GM19240 (cell line): Measurements from ENCODE around the gene TSPAN17.

ENCODE experiments used
- DNase-seq: peaks from one replicate; pipeline ENCODE4 v3.0.0; 2011; ENCODE audit warnings: low spot score; ENCODE audit not compliant: insufficient read length

Gene TSPAN17

GRCh38 chr5:176639981-176640380 lies 7.3 kb upstream of the TSPAN17 start:
- DNase-seq = no peak

- DNase-seq = no peak
These were observed 6.7 kb upstream of the TSPAN17 start for GRCh38 chr5:176640616-176641015.

DNA sequence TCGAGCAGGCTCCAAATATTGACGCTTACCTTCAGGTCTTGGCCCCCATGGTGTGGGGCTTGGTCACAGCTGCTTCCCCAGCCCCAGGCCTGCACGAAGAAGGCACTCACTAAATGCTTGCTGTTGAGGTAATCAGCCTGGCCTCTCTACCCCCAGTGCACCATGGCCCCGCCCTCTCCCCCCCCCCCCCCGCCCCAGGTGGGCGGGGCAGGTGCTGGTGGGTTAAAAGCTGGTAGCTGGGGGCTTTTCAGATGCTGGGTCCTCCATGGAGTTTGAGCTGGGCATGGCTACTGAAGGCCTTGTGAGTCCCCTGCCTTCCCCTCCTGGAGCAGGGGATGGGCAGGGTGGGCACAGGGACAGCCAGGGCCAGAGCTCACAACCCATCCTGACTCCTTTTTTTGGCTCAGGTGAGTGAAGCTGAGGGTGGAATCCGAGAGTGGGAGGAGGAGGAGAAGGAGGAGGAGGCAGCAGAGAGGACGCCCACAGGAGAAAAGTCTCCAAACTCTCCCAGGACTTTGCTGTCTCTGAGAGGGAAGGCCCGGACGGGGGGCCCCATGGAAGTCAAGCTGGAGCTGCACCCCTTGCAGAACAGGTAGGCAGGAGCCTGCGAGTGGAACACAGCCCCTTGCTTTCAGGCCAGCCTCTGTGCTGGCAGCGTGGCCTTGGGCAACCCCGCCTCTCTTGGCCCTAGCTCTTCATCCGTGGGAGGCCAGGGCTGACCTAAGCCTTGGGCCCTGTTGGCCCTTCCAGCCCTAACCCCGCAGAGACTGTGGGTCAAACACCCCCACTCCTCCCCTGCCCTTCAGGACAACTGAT lies 4.4 kb upstream of the TSPAN17 start:
- no peak for DNase-seq

DNA sequence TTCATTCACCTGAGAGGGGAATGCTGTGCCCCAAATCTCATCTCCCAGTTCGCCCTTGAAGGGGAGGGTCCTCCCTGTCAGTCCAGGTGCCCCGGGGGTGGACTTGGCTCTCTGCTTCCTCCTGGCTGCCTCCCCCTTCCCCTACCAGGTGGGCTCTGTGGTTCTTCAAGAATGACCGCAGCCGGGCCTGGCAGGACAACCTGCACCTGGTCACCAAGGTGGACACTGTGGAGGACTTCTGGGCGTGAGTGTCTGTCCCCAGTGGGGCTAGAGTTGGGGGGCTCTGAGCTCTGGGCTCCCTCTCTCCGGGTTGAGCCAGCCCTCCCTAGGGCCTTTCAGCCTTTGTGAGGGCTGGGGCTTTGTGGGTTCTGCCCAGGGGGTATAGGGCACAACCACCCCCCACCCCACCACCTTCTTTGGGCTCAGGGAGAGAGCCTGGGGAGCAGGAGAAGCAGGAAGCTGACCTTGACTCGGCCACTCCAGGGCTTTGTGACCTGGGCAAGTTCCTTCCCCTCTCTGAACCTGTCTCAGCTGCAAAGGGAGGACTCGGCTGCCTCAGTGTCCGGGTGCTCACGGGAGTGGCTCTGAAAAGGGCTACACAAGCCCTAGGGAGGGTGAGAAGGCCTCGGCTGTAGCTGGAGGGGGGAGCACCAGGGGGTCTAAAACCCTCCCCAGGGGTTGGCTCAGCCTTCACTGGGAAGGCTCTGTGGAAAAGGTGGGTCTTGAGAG lies 3.6 kb upstream of the TSPAN17 start:
- no peak for DNase-seq

DNA sequence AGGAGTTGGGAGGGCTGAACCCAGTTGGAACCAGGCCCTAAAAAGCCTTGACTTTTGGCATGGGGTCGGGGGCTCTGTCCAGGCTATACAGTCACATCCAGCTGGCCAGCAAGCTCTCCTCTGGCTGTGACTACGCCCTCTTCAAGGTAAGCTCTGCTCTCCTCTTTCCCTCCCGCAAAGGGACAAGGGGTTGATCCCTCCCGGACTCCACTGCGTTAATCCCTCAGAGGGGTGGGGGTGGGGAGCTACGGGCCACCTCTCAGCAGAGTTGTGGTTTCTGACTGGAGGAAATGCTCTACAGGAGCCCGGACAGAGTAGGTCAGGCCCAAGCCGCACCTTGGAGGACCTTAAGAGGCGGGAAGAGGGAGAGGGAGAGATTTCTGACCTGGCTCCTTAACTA lies 3.0 kb upstream of the TSPAN17 start:
- no peak for DNase-seq

DNA sequence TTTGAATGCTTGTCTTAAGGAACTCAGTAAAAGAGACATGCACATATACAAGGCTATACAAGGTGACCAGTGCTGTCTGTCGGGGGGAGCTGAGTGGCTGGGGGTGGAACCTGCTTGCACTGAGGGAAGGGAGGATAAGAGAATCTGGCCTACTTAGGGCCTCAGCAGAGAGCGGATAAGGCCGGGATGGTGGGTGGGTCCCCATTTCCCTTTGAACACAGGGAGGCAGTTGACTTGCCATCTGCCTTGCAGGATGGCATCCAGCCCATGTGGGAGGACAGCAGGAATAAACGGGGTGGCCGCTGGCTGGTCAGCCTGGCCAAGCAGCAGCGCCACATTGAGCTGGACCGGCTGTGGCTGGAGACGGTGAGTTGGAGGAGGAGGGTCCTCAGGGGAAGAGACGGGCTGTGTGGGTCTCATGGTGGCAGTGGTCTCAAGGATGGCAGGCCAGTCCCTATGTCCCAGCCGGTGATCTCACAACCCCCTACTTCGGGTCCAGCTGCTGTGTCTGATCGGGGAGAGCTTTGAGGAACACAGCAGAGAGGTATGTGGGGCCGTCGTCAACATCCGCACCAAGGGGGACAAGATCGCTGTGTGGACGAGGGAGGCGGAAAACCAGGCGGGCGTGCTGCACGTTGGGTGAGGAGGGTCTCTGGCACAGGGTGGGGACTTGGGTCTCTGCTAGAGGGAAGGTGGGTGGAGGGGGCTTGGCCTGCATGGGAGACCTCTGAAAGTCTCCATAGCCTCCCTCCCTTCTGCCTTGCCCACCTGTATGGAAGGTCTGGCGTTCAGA lies 2.2 kb upstream of the TSPAN17 start:
- no peak for DNase-seq

GRCh38 chr5:176646049-176646706 lies 1.1 kb upstream of the TSPAN17 start:
- DNase-seq = no peak

- DNase-seq = peak; percentile 41
These were observed 616 bp upstream of the TSPAN17 start for GRCh38 chr5:176646707-176647029.

GRCh38 chr5:176647843-176648473 lies 674 bp downstream of the TSPAN17 start:
- no peak for DNase-seq

GRCh38 chr5:176648474-176649194 lies 1.4 kb downstream of the TSPAN17 start:
- DNase-seq = no peak

DNA sequence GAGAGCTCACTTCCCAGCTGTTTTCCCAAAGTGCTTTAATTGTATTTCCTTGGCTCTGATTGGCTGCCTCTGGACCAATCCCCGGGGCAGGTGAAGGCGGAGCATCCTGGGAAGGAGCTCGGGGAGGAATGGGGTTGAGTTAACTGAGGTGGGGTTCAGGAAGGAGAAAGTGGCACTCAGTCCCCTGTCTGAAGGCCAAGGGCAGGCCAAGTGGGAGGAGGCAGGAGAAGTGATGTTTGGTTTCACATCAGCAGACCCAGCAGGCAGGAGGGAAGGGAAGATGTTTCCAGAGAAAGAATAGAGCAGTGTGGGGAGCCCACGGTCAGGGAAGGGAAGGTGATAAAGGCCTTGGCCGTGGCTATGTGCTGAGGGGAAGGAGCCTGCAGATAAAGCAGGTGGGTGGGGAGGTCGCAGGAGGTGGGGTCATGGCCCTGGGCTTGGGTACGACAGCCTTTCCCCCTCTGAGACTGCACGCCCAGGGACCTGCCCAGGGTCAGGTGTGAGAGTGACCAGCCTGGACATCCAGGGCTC lies 3.1 kb downstream of the TSPAN17 start:
- no peak for DNase-seq

DNA sequence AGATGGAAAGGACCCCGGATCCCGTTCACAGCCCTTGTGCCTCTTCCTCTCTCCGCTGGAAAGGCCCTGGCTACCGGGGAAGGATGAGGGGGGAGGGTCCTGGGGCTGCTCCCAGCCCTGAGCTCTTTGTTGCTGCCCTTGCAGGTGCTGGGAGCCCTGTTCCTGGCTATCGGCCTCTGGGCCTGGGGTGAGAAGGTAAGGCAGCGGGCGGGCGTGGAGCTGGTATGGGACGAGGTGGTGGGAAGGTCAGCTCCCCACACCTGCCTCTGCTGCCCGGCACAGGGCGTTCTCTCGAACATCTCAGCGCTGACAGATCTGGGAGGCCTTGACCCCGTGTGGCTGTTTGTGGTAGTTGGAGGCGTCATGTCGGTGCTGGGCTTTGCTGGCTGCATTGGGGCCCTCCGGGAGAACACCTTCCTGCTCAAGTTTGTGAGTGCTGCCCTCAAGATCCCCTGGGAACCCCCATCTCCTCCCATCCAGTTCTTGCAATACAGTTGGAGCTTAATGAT lies 4.2 kb downstream of the TSPAN17 start:
- no peak for DNase-seq

DNA sequence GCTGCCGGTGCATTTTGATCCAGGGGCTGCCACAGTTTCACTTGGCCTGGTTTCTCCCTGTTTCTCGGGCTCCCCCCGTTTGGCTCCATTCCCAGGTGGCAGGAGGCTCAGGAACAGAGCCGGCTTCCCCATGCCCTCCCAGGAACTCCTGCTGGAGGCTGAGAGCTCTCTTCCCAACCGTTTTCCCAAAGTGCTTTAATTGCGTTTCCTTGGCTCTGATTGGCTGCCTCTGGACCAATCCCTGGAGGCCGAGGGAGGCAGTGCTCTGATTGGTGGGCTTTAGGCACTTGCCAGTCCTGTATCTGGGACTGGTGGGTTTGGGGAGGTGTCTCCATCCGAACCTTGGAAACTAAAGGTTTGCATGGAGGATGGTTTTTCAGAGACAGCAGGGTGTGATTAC lies 4.9 kb downstream of the TSPAN17 start:
- no peak for DNase-seq

DNA sequence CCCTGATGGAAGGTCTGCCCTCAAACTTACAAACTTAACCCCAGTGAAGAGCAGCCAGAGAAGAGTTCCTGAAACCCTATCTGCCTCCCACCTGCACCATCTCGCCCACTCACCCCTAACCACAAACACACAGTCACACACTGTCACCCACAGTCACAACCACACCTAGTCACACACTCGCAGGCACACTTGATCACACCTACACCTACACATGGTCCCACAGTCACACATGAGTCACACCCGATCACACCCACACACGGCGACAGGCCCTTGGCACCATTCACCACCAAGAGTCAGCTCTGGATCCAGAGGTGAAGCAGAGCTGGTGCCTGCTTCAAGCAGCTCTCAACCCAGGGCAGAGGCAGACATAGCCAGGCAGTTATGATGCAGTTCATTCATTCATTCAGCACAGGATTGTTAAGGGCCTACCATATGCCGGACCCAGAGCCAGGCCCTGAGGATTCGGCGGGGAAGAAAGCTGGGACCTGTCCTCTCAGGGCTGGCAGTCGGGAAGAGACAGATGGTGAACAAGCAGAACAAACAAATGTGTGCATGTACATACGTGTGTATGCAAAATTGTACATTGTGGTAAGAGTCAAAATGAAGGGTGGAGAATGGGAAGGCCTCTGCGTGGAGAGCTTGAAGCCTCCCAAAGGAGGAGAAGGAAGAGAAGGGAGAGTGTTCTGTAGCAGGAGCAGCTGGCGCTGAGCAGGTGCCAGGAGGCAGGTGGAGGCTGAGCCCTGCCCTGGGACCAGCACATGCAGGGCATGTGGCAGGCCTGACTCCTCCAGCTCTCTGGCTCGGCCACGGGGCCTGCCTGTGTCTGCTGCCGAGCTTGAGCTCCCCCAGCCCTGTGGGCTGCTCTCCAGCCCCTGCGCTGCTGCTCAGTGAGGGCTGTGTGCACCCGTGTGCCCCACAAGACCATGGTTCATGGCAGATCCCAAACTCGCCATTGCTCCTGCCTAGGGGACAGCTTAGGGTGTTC lies 6.4 kb downstream of the TSPAN17 start:
- DNase-seq = no peak

DNA sequence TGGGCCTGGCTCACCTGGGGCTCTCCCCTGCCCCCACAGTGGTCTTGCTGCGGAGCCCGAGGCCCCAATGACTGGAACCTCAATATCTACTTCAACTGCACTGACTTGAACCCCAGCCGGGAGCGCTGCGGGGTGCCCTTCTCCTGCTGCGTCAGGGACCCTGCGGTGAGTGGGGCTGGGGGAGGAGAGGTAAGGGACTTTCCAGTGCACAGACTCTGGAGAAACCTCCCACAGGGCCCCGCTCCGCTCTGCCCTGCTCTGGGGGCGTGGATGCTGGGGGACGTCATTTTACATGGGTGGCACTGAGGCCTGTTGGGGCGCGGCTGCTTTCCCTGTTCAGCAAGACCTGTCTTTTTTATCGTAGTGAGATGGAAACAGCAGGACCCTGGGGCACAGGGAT lies 7.6 kb downstream of the TSPAN17 start:
- DNase-seq = no peak

GRCh38 chr5:176656467-176656990 lies 9.2 kb downstream of the TSPAN17 start:
- DNase-seq = no peak

DNA sequence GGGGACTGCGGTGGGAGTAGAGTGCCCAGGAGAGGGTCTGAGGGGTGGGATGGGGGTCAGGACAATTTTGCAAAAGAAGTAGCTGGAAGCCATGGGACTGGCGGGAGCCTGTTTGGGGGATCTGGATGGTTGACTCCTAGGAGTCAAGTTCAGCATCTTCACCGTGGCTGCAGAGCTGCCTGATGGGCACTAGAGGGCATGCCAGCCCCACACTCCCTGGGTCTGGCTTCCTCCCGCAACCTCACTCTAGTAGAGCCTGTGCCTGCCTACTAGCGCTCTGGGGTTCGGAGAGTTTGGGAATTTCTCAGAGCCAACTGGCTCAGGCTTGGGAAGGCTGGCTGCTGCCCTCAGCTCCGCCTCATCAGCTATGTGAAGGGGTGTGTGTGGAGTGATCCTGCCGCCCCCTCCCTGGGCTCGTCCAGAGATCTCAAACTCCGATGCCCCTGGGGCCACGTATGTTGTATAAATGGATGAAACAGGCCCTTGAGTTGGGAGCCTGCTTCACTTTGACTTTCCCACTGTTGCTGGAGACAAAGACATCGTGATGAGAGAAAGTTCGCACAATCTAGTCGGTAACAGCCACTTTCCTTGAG lies 10.8 kb downstream of the TSPAN17 start:
- DNase-seq = peak; percentile 60

DNA sequence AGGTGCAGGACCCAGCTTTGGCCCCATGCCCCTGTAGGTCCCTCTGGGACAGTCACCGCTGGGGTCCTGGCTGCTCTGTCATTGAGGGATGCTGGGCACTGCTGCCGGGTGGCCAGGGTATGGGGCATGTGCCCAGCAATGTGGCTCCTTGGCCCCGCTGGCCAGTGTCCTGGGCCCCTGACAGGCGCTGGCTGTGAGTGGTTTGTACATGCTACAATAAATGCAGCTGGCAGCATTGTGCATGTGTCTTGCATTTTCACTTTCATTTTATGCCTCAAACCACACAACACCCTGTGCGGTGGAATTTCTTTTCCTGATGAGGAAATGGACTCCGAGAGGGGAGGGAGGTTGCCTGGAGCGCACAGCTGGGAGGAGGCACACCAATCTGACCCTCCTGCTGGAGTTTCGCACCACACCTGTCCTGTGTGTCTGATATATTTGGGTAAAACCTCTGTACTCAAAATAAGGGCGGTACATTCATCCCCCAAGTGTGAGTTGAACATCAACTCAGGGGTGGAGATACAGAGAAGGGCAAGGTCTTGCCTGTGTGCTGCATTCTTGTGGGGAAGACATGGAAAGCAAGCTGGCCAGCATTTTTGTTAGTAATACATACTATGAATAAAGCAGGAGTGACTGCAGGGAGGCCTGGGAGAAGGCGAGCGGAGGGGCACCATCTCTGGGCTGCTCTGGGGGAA lies 11.7 kb downstream of the TSPAN17 start:
- DNase-seq = no peak
